Uterus (tissue), 4 donors: ENCODE data around the gene ITIH1. TPM values are rescaled to one million over a fixed set of nuclear protein-coding genes. Genes with fewer than 3 reads are reported as not detected.
A peak's percentile ranks its signal among the peaks of the same experiment; 100 is the strongest.
"Not testable (repeated sequence)": the region's sequence is repeated elsewhere in the genome, so short reads cannot be mapped to it uniquely, and the experiment has no call there.

ENCODE experiments used
- DNase-seq, 2 donors: peaks; one replicate each; pipeline ENCODE4 v3.0.0-alpha.2; 2019 to 2020
- H3K27ac ChIP-seq, 2 donors: fragments of 200-600 bp; sonication (generic); 1 replicate in 1 of 2; 2 replicates in 1 of 2; pipeline ENCODE4 v1.5.1; 2016 to 2018
- H3K27me3 ChIP-seq, 2 donors: fragments of 200-600 bp; sonication (generic); one replicate each; pipeline ENCODE4 v1.5.1; 2018 to 2019; ENCODE audit warnings: control low read depth in 1 of 2
- H3K36me3 ChIP-seq, 2 donors: fragments of 200-600 bp; sonication (generic); one replicate each; pipeline ENCODE4 v1.5.1; 2019; ENCODE audit warnings: control low read depth in 1 of 2
- H3K4me1 ChIP-seq, 2 donors: fragments of 200-600 bp; sonication (generic); one replicate each; pipeline ENCODE4 v1.5.1; 2018 to 2019; ENCODE audit warnings: control low read depth in 1 of 2
- H3K4me3 ChIP-seq, 2 donors: fragments of 200-600 bp; sonication (generic); 1 replicate in 1 of 2; 2 replicates in 1 of 2; pipeline ENCODE4 v1.5.1; 2018 to 2019; ENCODE audit warnings: mild to moderate bottlenecking in 1 of 2
- H3K9me3 ChIP-seq, 2 donors: fragments of 200-600 bp; sonication (generic); one replicate each; pipeline ENCODE4 v1.5.1; 2019; ENCODE audit warnings: control low read depth in 1 of 2
- POLR2A ChIP-seq, 2 donors: fragments of 450-650 bp; IDR thresholded peaks; one replicate each; pipeline ENCODE4 v1.6.1; 2016; ENCODE audit warnings: antibody characterized with exemption in 2 of 2, mild to moderate bottlenecking in 1 of 2, moderate library complexity in 1 of 2
- intact Hi-C: fragments of 100-400 bp; cut with DNase I; formaldehyde crosslinking; loops from one replicate; pipeline ENCODE4 v1.15.1; 2023; ENCODE audit warnings: low total_unique reads
- total RNA-seq, 4 donors: library from RNA; depleted of rRNA in 3 of 4; stranded (reverse); fragments of >200 nt in 3 of 4; gene quantifications; one replicate each; pipeline versions ENCODE4 v1.1.0 to v1.2.4, GENCODE V29; 2014 to 2023
- TF ChIP-seq, protein P1 (sequence below), 4 experiments: fragments of 200-600 bp in 2 of 4; fragments of 450-650 bp in 2 of 4; sonication (generic) in 2 of 4; IDR thresholded peaks; one replicate each; pipeline ENCODE4 v1.5.1; 2016 to 2019; ENCODE audit warnings: antibody characterized with exemption in 4 of 4, mild to moderate bottlenecking in 2 of 4, moderate library complexity in 1 of 4
- donor health status: DM: yes; HTN: yes; CAD: no.

ITIH1 gene
- total RNA-seq, 4 donors from 2014 or later = 0.18 TPM; not detected in 3

- Histone ChIP-seq H3K9me3 (no peaks in the 10 kb centered on the region), H3K36me3 (no peaks in the 10 kb centered on the region), H3K4me3 (no peak overlapping the region), H3K4me1 (peaks cover 0 to 3% of the 10 kb centered on the region in 2 donors), H3K27me3 (no peaks in the 10 kb centered on the region), H3K27ac (no peak overlapping the region)
- TF ChIP-seq POLR2A (IDR thresholded peaks at IDR 0.05) = no peak
- TF ChIP-seq, protein P1, sequence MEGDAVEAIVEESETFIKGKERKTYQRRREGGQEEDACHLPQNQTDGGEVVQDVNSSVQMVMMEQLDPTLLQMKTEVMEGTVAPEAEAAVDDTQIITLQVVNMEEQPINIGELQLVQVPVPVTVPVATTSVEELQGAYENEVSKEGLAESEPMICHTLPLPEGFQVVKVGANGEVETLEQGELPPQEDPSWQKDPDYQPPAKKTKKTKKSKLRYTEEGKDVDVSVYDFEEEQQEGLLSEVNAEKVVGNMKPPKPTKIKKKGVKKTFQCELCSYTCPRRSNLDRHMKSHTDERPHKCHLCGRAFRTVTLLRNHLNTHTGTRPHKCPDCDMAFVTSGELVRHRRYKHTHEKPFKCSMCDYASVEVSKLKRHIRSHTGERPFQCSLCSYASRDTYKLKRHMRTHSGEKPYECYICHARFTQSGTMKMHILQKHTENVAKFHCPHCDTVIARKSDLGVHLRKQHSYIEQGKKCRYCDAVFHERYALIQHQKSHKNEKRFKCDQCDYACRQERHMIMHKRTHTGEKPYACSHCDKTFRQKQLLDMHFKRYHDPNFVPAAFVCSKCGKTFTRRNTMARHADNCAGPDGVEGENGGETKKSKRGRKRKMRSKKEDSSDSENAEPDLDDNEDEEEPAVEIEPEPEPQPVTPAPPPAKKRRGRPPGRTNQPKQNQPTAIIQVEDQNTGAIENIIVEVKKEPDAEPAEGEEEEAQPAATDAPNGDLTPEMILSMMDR (IDR thresholded peaks at IDR 0.05) = no peak
- DNase-seq = no peak
- intact Hi-C loops = no loop called here
Measured at GRCh38 chr3:52774901-52775864, 2.2 kb upstream of the ITIH1 start.

GRCh38 chr3:52775877-52776276 is 1.5 kb upstream of the ITIH1 start:
- Histone ChIP-seq H3K4me3 (no peak overlapping the region), H3K36me3 (no peaks in the 10 kb centered on the region), H3K27ac (no peak overlapping the region), H3K27me3 (no peaks in the 10 kb centered on the region), H3K4me1 (no peaks in the 10 kb centered on the region), H3K9me3 (no peaks in the 10 kb centered on the region)
- DNase-seq = no peak
- TF ChIP-seq POLR2A (IDR thresholded peaks at IDR 0.05) = no peak
- TF ChIP-seq, protein P1 (IDR thresholded peaks at IDR 0.05) = no peak
- intact Hi-C loops = no loop called here

DNA sequence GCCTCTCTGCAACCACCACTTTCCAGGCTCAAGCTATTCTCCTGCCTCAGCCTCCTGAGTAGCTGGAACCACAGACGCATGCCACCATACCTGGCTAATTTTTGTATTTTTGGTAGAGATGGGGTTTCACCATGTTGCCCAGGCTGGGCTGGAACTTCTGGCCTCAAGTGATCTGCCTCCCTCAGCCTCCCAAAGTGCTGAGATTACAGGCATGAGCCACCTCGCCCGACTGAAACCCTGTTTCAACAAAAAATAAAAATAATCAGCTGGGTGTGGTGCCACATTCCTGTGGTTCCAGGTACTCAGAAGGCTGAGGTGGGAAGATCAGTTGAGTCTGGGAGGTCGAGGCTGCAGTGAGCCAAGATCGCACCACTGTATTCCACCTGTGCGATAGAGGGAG is 913 bp upstream of the ITIH1 start:
- H3K27ac ChIP-seq, DNase-seq, intact Hi-C loops, H3K36me3 ChIP-seq, H3K9me3 ChIP-seq, H3K4me3 ChIP-seq, H3K4me1 ChIP-seq, H3K27me3 ChIP-seq: not testable (repeated sequence)

GRCh38 chr3:52777959-52778805 is 783 bp downstream of the ITIH1 start:
- Histone ChIP-seq H3K36me3 (no peaks in the 10 kb centered on the region), H3K27me3 (no peaks in the 10 kb centered on the region), H3K27ac (no peak overlapping the region), H3K4me3 (no peak overlapping the region), H3K9me3 (no peaks in the 10 kb centered on the region), H3K4me1 (no peaks in the 10 kb centered on the region)
- TF ChIP-seq, protein P1 (IDR thresholded peaks at IDR 0.05) = no peak
- no peak for TF ChIP-seq POLR2A (IDR thresholded peaks at IDR 0.05)
- DNase-seq = peak in 1 of 2 donors; percentile 7
- intact Hi-C loops = no loop called here

DNA sequence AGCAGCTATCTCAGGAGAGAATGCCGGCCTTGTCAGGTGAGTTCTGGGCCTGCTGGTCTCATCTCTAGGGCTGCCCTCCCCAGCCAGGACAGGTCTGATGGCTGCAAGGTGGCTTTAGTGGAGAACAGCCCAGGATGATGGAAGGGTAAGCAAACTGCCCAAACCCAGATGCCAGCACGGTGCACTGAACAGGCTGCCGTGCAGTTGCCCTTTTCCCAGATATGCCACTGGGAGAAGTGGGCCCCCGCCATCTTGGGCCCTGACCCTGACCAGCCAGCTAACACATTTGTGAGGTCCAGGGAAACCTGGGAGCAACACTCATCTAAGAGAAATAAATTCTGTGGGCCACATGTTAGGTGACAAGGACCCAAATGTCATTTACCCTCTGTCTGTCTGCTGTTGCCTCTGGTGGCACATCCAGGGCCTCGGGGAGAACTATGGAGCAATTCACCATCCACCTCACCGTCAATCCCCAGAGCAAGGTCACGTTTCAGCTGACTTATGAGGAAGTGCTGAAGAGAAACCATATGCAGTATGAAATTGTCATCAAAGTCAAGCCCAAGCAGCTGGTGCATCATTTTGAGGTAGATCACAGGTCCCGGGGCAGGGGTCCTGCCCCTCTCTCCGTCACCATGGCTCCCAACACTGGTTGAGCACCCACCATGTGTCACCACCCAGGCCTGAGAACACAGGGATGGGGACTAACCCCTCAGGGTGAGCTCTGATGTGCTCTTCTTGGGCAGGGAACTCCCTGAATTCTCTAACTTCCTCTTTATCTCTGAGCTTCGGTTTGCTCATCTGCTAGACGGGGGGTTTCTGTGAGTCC is 1.8 kb downstream of the ITIH1 start:
- DNase-seq = no peak
- intact Hi-C loops = no loop called here
- no peaks in the 10 kb centered on the region for H3K36me3 ChIP-seq

More for the DNA sequence above, 1.8 kb downstream of the ITIH1 start:
- Histone ChIP-seq H3K27ac (no peak overlapping the region), H3K9me3 (no peaks in the 10 kb centered on the region), H3K4me3 (no peak overlapping the region), H3K4me1 (no peaks in the 10 kb centered on the region), H3K27me3 (no peaks in the 10 kb centered on the region)
- TF ChIP-seq POLR2A (IDR thresholded peaks at IDR 0.05) = no peak
- TF ChIP-seq, protein P1 (IDR thresholded peaks at IDR 0.05) = no peak
